Neural cell (in vitro differentiated cells): Measurements from ENCODE around the gene GPSM1. TPM values are rescaled to one million over a fixed set of nuclear protein-coding genes. Genes with fewer than 3 reads are reported as not detected.

ENCODE experiments used
- H2AFZ ChIP-seq: fragments of 200-600, 300-800 bp; sonication (generic), shearing (Covaris generic); 2 replicates; pipeline ENCODE4 v1.6.0; 2014; ENCODE audit warnings: low read depth, mild to moderate bottlenecking, antibody characterized with exemption, low read length, moderate library complexity
- H3F3A ChIP-seq: fragments of 200-600 bp; shearing (Covaris generic); 2 replicates; pipeline ENCODE4 v1.6.1; 2016; ENCODE audit warnings: mild to moderate bottlenecking, moderate library complexity, mixed read lengths, antibody characterized with exemption, low read length; ENCODE audit not compliant: insufficient read depth, poor library complexity, severe bottlenecking
- H3K27ac ChIP-seq: fragments of 200-600, 300-800 bp; sonication (generic), shearing (Covaris generic); 2 replicates; pipeline ENCODE4 v1.5.1; 2014; ENCODE audit warnings: mild to moderate bottlenecking, low read length, moderate library complexity
- H3K27me3 ChIP-seq: fragments of 300-800, 200-600 bp; sonication (generic), shearing (Covaris generic); 2 replicates; pipeline ENCODE4 v1.6.0; 2014; ENCODE audit warnings: mild to moderate bottlenecking, low read depth, low read length, moderate library complexity; ENCODE audit not compliant: insufficient read depth
- H3K36me3 ChIP-seq: fragments of 300-800, 200-600 bp; sonication (generic), shearing (Covaris generic); 2 replicates; pipeline ENCODE4 v1.5.1; 2014; ENCODE audit warnings: mild to moderate bottlenecking, antibody characterized with exemption, low read length, moderate library complexity; ENCODE audit not compliant: insufficient read depth
- H3K4me2 ChIP-seq: fragments of 300-800, 200-600 bp; sonication (generic), shearing (Covaris generic); 2 replicates; pipeline ENCODE4 v1.6.0; 2014; ENCODE audit warnings: mild to moderate bottlenecking, low read length
- H3K4me3 ChIP-seq: fragments of 300-800, 200-600 bp; sonication (generic), shearing (Covaris generic); 2 replicates; pipeline ENCODE4 v1.5.1; 2014; ENCODE audit warnings: mild to moderate bottlenecking, low read length, moderate library complexity
- H3K79me2 ChIP-seq: fragments of 200-600 bp; shearing (Covaris generic); replicated peaks from 2 replicates; pipeline ENCODE4 v1.6.0; 2014; ENCODE audit warnings: mild to moderate bottlenecking, low read length, moderate library complexity; ENCODE audit not compliant: insufficient read depth
- H3K9ac ChIP-seq: fragments of 300-800, 200-600 bp; sonication (generic), shearing (Covaris generic); 2 replicates; pipeline ENCODE4 v1.6.1; 2016; ENCODE audit warnings: mild to moderate bottlenecking, low read length, mixed read lengths
- H3K9me2 ChIP-seq: fragments of 200-600 bp; shearing (Covaris generic); 2 replicates; pipeline ENCODE4 v1.6.1; 2016; ENCODE audit warnings: mild to moderate bottlenecking, low read length, mixed read lengths; ENCODE audit not compliant: insufficient read depth
- H3K9me3 ChIP-seq: fragments of 200-600, 300-800 bp; sonication (generic), shearing (Covaris generic); 2 replicates; pipeline ENCODE4 v1.6.1; 2016; ENCODE audit warnings: mild to moderate bottlenecking, mixed run types, low read length, moderate library complexity, mixed read lengths
- H4K20me1 ChIP-seq: fragments of 200-600 bp; shearing (Covaris generic); 2 replicates; pipeline ENCODE4 v1.6.1; 2016; ENCODE audit warnings: mild to moderate bottlenecking, mixed run types; ENCODE audit not compliant: insufficient read depth
- CTCF ChIP-seq: fragments of 450-650 bp; IDR thresholded peaks from 2 replicates; pipeline ENCODE4 v1.5.1; 2014; ENCODE audit warnings: antibody characterized with exemption, mild to moderate bottlenecking, moderate library complexity; ENCODE audit not compliant: poor library complexity, severe bottlenecking
- EP300 ChIP-seq: fragments of 450-650 bp; conservative IDR thresholded peaks from 2 replicates; pipeline ENCODE4 v1.6.1; 2014; ENCODE audit warnings: antibody characterized with exemption, mild to moderate bottlenecking, moderate library complexity; ENCODE audit not compliant: poor library complexity, severe bottlenecking
- EZH2 ChIP-seq: fragments of 200-600, 300-800 bp; shearing (Covaris generic), sonication (generic); IDR thresholded peaks from 2 replicates; pipeline ENCODE4 v1.6.1; 2014; ENCODE audit warnings: antibody characterized with exemption, low read length, borderline replicate concordance, mild to moderate bottlenecking; ENCODE audit not compliant: insufficient read depth, poor library complexity, severe bottlenecking
- MXI1 ChIP-seq: fragments of 450-650 bp; conservative IDR thresholded peaks from 2 replicates; pipeline ENCODE4 v1.6.1; 2014; ENCODE audit warnings: antibody characterized with exemption, mild to moderate bottlenecking; ENCODE audit not compliant: poor library complexity, severe bottlenecking
- POLR2AphosphoS5 ChIP-seq: IDR thresholded peaks from 2 replicates; pipeline ENCODE4 v1.6.1; 2012
- RAD21 ChIP-seq: fragments of 450-650 bp; conservative IDR thresholded peaks from 2 replicates; pipeline ENCODE4 v1.6.1; 2014; ENCODE audit warnings: antibody characterized with exemption, mild to moderate bottlenecking, moderate library complexity
- REST ChIP-seq: IDR thresholded peaks from 2 replicates; pipeline ENCODE4 v1.6.1; 2012; ENCODE audit warnings: borderline replicate concordance
- SMC3 ChIP-seq: fragments of 450-650 bp; conservative IDR thresholded peaks from 2 replicates; pipeline ENCODE4 v1.6.1; 2014; ENCODE audit warnings: antibody characterized with exemption, mild to moderate bottlenecking, moderate library complexity; ENCODE audit not compliant: poor library complexity
- TAF1 ChIP-seq: IDR thresholded peaks from 2 replicates; pipeline ENCODE4 v1.6.1; 2012; ENCODE audit warnings: low read depth
- polyA plus RNA-seq: library from polyadenylated mRNA; depleted of rRNA; stranded (reverse); fragments of >200 nt; gene quantifications from 2 replicates; pipeline ENCODE4 v1.2.3, GENCODE V29; 2014

GPSM1 gene
- polyA plus RNA-seq, 1 donor from 2014 or later = 117 TPM

- TF ChIP-seq SMC3 (no peak), REST (no peak), TAF1 (no peak), RAD21 (no peak), POLR2AphosphoS5 (no peak), EP300 (no peak), EZH2 (no peak), CTCF (no peak), MXI1 (no peak)
- no peaks in the 10 kb centered on the region for H3K36me3 ChIP-seq
- H3K79me2 ChIP-seq = no peaks in the 10 kb centered on the region
- no peak overlapping the region for H3K27ac ChIP-seq
- no peaks in the 10 kb centered on the region for H3K27me3 ChIP-seq
- no peaks in the 10 kb centered on the region for H3K9me3 ChIP-seq
- no peaks in the 10 kb centered on the region for H3F3A ChIP-seq
- no peak overlapping the region for H3K9ac ChIP-seq
- no peaks in the 10 kb centered on the region for H4K20me1 ChIP-seq
- no peak overlapping the region for H2AFZ ChIP-seq
- no peaks in the 10 kb centered on the region for H3K9me2 ChIP-seq
- H3K4me2 ChIP-seq = no peak overlapping the region
- H3K4me3 ChIP-seq = no peak overlapping the region
Observed at GRCh38 chr9:136308702-136309053, 18.7 kb upstream of the GPSM1 start.

- Histone ChIP-seq H3K79me2 (no peaks in the 10 kb centered on the region), H4K20me1 (no peaks in the 10 kb centered on the region), H3K27ac (no peak overlapping the region), H3K4me2 (no peak overlapping the region), H2AFZ (no peak overlapping the region), H3K27me3 (no peaks in the 10 kb centered on the region), H3K9ac (no peak overlapping the region), H3F3A (no peaks in the 10 kb centered on the region), H3K9me3 (no peaks in the 10 kb centered on the region), H3K4me3 (no peak overlapping the region), H3K9me2 (no peaks in the 10 kb centered on the region), H3K36me3 (no peaks in the 10 kb centered on the region)
- TF ChIP-seq EP300 = no peak
- TF ChIP-seq MXI1 = no peak
Observed at GRCh38 chr9:136309101-136309801, 18.1 kb upstream of the GPSM1 start.

GRCh38 chr9:136309806-136310220 lies 17.5 kb upstream of the GPSM1 start:
- no peaks in the 10 kb centered on the region for H3F3A ChIP-seq
- H3K9me3 ChIP-seq = no peaks in the 10 kb centered on the region
- no peaks in the 10 kb centered on the region for H3K36me3 ChIP-seq
- H3K4me2 ChIP-seq = no peak overlapping the region
- no peak for TF ChIP-seq POLR2AphosphoS5
- no peak for TF ChIP-seq CTCF
- TF ChIP-seq RAD21 = no peak
- TF ChIP-seq REST = no peak
- no peak for TF ChIP-seq TAF1
- TF ChIP-seq SMC3 = no peak
- TF ChIP-seq EZH2 = no peak
- no peak for TF ChIP-seq MXI1
- TF ChIP-seq EP300 = no peak
- H3K79me2 ChIP-seq = no peaks in the 10 kb centered on the region
- H3K9me2 ChIP-seq = no peaks in the 10 kb centered on the region
- H3K9ac ChIP-seq = no peak overlapping the region
- H3K27ac ChIP-seq = no peak overlapping the region
- no peak overlapping the region for H2AFZ ChIP-seq
- no peaks in the 10 kb centered on the region for H4K20me1 ChIP-seq
- no peaks in the 10 kb centered on the region for H3K27me3 ChIP-seq
- no peak overlapping the region for H3K4me3 ChIP-seq
